ENCODE results near the gene ERN1. TPM values are rescaled to one million over a fixed set of nuclear protein-coding genes. Genes with fewer than 3 reads are reported as not detected.

ERN1 gene
- total and polyA plus RNA-seq, 2 of the 13 experiments (the other 11 are each of a cell fraction or from before 2014, with no cell fraction given): 6.0 to 12.7 TPM

GRCh38 chr17:64025732-64026294 lies 104.1 kb downstream of the ERN1 start (continued):
- TF ChIP-seq ZXDC (CRISPR knock-in tag; IDR thresholded peaks at IDR 0.05) (no peak), ZUFSP (CRISPR knock-in tag; IDR thresholded peaks at IDR 0.05; ENCODE audit: borderline replicate concordance) (no peak), ZNF414 (CRISPR knock-in tag; IDR thresholded peaks at IDR 0.05) (no peak), ZNF33B (CRISPR knock-in tag; IDR thresholded peaks at IDR 0.05) (0 out of 2 replicates have a peak, but pooled peaks have one; percentile 35), KDM3A (CRISPR knock-in tag; IDR thresholded peaks at IDR 0.05; ENCODE audit: low read depth) (no peak), TCF7 (IDR thresholded peaks at IDR 0.05; ENCODE audit: low read depth) (no peak), ZNF333 (CRISPR knock-in tag; IDR thresholded peaks at IDR 0.05; ENCODE audit: borderline replicate concordance) (no peak), DPF2 (CRISPR knock-in tag; IDR thresholded peaks at IDR 0.05; ENCODE audit: borderline replicate concordance, low read depth) (0 out of 2 replicates have a peak, but pooled peaks have one; percentile 24), GABPB1 (CRISPR knock-in tag; IDR thresholded peaks at IDR 0.05) (peak; percentile 76), PHF5A (CRISPR knock-in tag; IDR thresholded peaks at IDR 0.05; ENCODE audit: low read depth, unreplicated experiment) (peak; percentile 76), ZNF674 (CRISPR knock-in tag; IDR thresholded peaks at IDR 0.05; ENCODE audit: low read depth) (no peak), SOX6 (IDR thresholded peaks at IDR 0.05) (no peak), SOX6 (CRISPR knock-in tag; IDR thresholded peaks at IDR 0.05) (peak; percentile 46; the same call in 1 of the 2 replicates), ZNF10 (CRISPR knock-in tag; IDR thresholded peaks at IDR 0.05; ENCODE audit: borderline replicate concordance, low read depth) (no peak), CERS6 (CRISPR knock-in tag; IDR thresholded peaks at IDR 0.05) (no peak), ATF1 (CRISPR knock-in tag; IDR thresholded peaks at IDR 0.05) (no peak), ZBTB43 (CRISPR knock-in tag; conservative IDR thresholded peaks at IDR 0.05) (0 out of 2 replicates have a peak, but pooled peaks have one; percentile 28), ZNF557 (CRISPR knock-in tag; IDR thresholded peaks at IDR 0.05) (0 out of 2 replicates have a peak, but pooled peaks have one; percentile 51), SAFB2 (CRISPR knock-in tag; IDR thresholded peaks at IDR 0.05; ENCODE audit: borderline replicate concordance, low read depth) (no peak), ZFP36 (IDR thresholded peaks at IDR 0.05; ENCODE audit: borderline replicate concordance, low read depth, low read length, partially characterized antibody) (no peak), ZFP36L2 (CRISPR knock-in tag; IDR thresholded peaks at IDR 0.05) (no peak), U2AF1 (optimal IDR thresholded peaks at IDR 0.05; ENCODE audit: low read depth, low read length) (peak; percentile 74), CCAR2 (optimal IDR thresholded peaks at IDR 0.05; ENCODE audit: low read depth, low read length) (no peak), SMARCE1 (IDR thresholded peaks at IDR 0.05; ENCODE audit: borderline replicate concordance) (no peak)

All from HepG2 (cell line).